ENCODE data around the gene ABI1. TPM values are rescaled to one million over a fixed set of nuclear protein-coding genes. Genes with fewer than 3 reads are reported as not detected.

Gene ABI1
- total and polyA plus RNA-seq, 2 donors (not counting 1 experiment from before 2014, with no cell fraction given), result 37.8 to 80.5 TPM

GRCh38 chr10:26792758-26793495, 67.8 kb downstream of the ABI1 start:
- no CpG with 5 or more reads among the region's 2 CpGs for WGBS (ENCODE audit: insufficient coverage)
- peaks cover 65% of the 10 kb centered on the region for H3K4me1 Mint-ChIP-seq

More at GRCh38 chr10:26792758-26793495, 67.8 kb downstream of the ABI1 start:
- POLR2A ChIA-PET, result no interaction called here
- no peak overlapping the region for H2AFZ ChIP-seq (ENCODE audit: insufficient read depth, low read depth, low read length, poor library complexity, severe bottlenecking)
- peaks cover 3 to 9% of the 10 kb centered on the region in 2 experiments for H3K36me3 ChIP-seq (replicated peaks in 1 of 2; ENCODE audit: control extremely low read depth in 1 of 2, control insufficient read depth in 1 of 2, extremely low read depth in 1 of 2, insufficient read depth in 2 of 2, low read length in 1 of 2)
- CTCF ChIA-PET, result interaction anchor here (1.9 kb wide), 1 partner anchor 89 kb away, joined by 8 read pairs; no protein-coding TSS in a partner anchor
- peaks cover 21 to 37% of the 10 kb centered on the region in 2 donors for H3K4me1 ChIP-seq (ENCODE audit: control insufficient read depth in 2 of 2, insufficient read depth in 2 of 2, low read length in 2 of 2)
- DNase-seq, result no peak
- H3K79me2 ChIP-seq (ENCODE audit: control insufficient read depth, insufficient read depth, low read length), result peaks cover 97% of the 10 kb centered on the region
- Mint-ChIP-seq H3K27me3 (no peaks in the 10 kb centered on the region), H3K9me3 (ENCODE audit: insufficient read depth) (no peaks in the 10 kb centered on the region), H3K4me3 (no peak overlapping the region), H3K27ac (peak overlapping the region; percentile 61)
- no peak for ATAC-seq (ENCODE audit: low read depth)
- intact Hi-C loops (cut with micrococcal nuclease), result no loop called here
- no peak overlapping the region for H3K4me2 ChIP-seq (replicated peaks; ENCODE audit: low read depth, low read length, poor library complexity, severe bottlenecking)
- H3K27me3 ChIP-seq (replicated peaks in 1 of 4; ENCODE audit: control extremely low read depth in 1 of 4, control insufficient read depth in 3 of 4, insufficient read depth in 4 of 4, low read length in 3 of 4), result no peaks in the 10 kb centered on the region
- H3K4me3 ChIP-seq (ENCODE audit: control extremely low read depth in 1 of 5, extremely low read depth in 1 of 5, insufficient read depth in 1 of 5, low read depth in 2 of 5, low read length in 4 of 5), result no peak overlapping the region
- H3K27ac ChIP-seq (ENCODE audit: low read length in 2 of 2), result peak overlapping the region in 1 of 2 donors; percentile 49
- TF ChIP-seq, protein P1, sequence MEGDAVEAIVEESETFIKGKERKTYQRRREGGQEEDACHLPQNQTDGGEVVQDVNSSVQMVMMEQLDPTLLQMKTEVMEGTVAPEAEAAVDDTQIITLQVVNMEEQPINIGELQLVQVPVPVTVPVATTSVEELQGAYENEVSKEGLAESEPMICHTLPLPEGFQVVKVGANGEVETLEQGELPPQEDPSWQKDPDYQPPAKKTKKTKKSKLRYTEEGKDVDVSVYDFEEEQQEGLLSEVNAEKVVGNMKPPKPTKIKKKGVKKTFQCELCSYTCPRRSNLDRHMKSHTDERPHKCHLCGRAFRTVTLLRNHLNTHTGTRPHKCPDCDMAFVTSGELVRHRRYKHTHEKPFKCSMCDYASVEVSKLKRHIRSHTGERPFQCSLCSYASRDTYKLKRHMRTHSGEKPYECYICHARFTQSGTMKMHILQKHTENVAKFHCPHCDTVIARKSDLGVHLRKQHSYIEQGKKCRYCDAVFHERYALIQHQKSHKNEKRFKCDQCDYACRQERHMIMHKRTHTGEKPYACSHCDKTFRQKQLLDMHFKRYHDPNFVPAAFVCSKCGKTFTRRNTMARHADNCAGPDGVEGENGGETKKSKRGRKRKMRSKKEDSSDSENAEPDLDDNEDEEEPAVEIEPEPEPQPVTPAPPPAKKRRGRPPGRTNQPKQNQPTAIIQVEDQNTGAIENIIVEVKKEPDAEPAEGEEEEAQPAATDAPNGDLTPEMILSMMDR (IDR thresholded peaks at IDR 0.05), result no peak
- no peak for TF ChIP-seq EZH2 (IDR thresholded peaks at IDR 0.05; ENCODE audit: borderline replicate concordance, insufficient read depth, low read depth, low read length, poor library complexity, severe bottlenecking)
- peak overlapping the region; percentile 10 for H3K9ac ChIP-seq (ENCODE audit: low read length)
- H3K9me3 ChIP-seq (ENCODE audit: control extremely low read depth in 1 of 3, control insufficient read depth in 2 of 3, insufficient read depth in 1 of 3, low read length in 2 of 3), result peaks cover 3 to 8% (median 7%) of the 10 kb centered on the region in 3 donors
- peaks cover 14% of the 10 kb centered on the region for H4K20me1 ChIP-seq (ENCODE audit: control insufficient read depth, insufficient read depth, low read length, poor library complexity, severe bottlenecking)

Measured in B cell (primary cell).